GM19468 (cell line): ENCODE results near the gene TSG101.

ENCODE experiments used
- ATAC-seq: cut with Tn5 transposase; IDR thresholded peaks from one replicate; pipeline ENCODE4 v1.9.1; 2021; ENCODE audit warnings: mild to moderate bottlenecking, moderate library complexity, moderate number of reproducible peaks; ENCODE audit not compliant: unreplicated experiment; ENCODE audit errors: extremely low read depth

The TSG101 gene

GRCh38 chr11:18495271-18495670 is 31.5 kb downstream of the TSG101 start:
- no peak for ATAC-seq

- ATAC-seq = no peak
Measured at GRCh38 chr11:18493310-18493709, 33.4 kb downstream of the TSG101 start.

GRCh38 chr11:18492888-18493287 is 33.9 kb downstream of the TSG101 start:
- no peak for ATAC-seq

GRCh38 chr11:18491924-18492323 is 34.8 kb downstream of the TSG101 start:
- ATAC-seq = no peak

- no peak for ATAC-seq
Measured at GRCh38 chr11:18490736-18491485, 35.8 kb downstream of the TSG101 start.

GRCh38 chr11:18490319-18490718 is 36.4 kb downstream of the TSG101 start:
- ATAC-seq = no peak

- no peak for ATAC-seq
Measured at GRCh38 chr11:18485913-18486528, 40.7 kb downstream of the TSG101 start.

GRCh38 chr11:18479063-18479462 is 47.7 kb downstream of the TSG101 start:
- ATAC-seq = no peak

- no peak for ATAC-seq
Measured at GRCh38 chr11:18472587-18472986, 54.2 kb downstream of the TSG101 start.

GRCh38 chr11:18471995-18472394 is 54.7 kb downstream of the TSG101 start:
- ATAC-seq = no peak

GRCh38 chr11:18468961-18469360 is 57.8 kb downstream of the TSG101 start:
- ATAC-seq = no peak

- ATAC-seq = no peak
Measured at GRCh38 chr11:18468059-18468458, 58.7 kb downstream of the TSG101 start.

GRCh38 chr11:18466402-18466801 is 60.3 kb downstream of the TSG101 start:
- no peak for ATAC-seq

GRCh38 chr11:18463439-18463838 is 63.3 kb downstream of the TSG101 start:
- ATAC-seq = no peak

GRCh38 chr11:18461909-18462308 is 64.8 kb downstream of the TSG101 start:
- no peak for ATAC-seq

GRCh38 chr11:18459634-18460033 is 67.1 kb downstream of the TSG101 start:
- no peak for ATAC-seq

- ATAC-seq = no peak
Measured at GRCh38 chr11:18457450-18457849, 69.3 kb downstream of the TSG101 start.

GRCh38 chr11:18455686-18456372 is 70.9 kb downstream of the TSG101 start, which contains the start of gene LDHAL6A:
Gene LDHAL6A (plus strand): TSS chr11:18455856. CDS start chr11:18456681, 825 bp downstream.
- no peak for ATAC-seq

GRCh38 chr11:18452927-18453326 is 73.8 kb downstream of the TSG101 start:
- no peak for ATAC-seq

GRCh38 chr11:18449251-18449650 is 77.5 kb downstream of the TSG101 start:
- no peak for ATAC-seq

- ATAC-seq = no peak
Measured at GRCh38 chr11:18438691-18439090, 88.1 kb downstream of the TSG101 start.
